GM12878 (cell line): ENCODE results near the gene DSPP. TPM values are rescaled to one million over a fixed set of nuclear protein-coding genes. Genes with fewer than 3 reads are reported as not detected.

Source experiments
- polyA plus RNA-seq, 11 experiments: library from polyadenylated mRNA; depleted of rRNA in 4 of 11; unstranded in 6 of 11; stranded (reverse) in 5 of 11; fragments of >200 nt; fragmentation: Nextera tagmentation in 4 of 11; fragmentation: Illumina TruSeq in 1 of 11; extraction: Ambion mirVana in 4 of 11; extraction: Trizol in 1 of 11; gene quantifications; 1 replicate in 1 of 11; 2 replicates in 10 of 11; pipeline versions ENCODE4 v1.2.1 to v1.2.3, GENCODE V29; 2011 to 2016; ENCODE audit warnings: inconsistent platforms in 2 of 11, missing spikeins in 2 of 11, low read depth in 1 of 11
- total RNA-seq, 4 experiments: library from RNA; depleted of rRNA in 3 of 4; stranded (reverse); fragments of >200 nt in 3 of 4; fragmentation: Illumina TruSeq in 1 of 4; extraction: Trizol in 1 of 4; gene quantifications; 2 replicates each; pipeline versions ENCODE4 v1.2.1 to v1.2.3, GENCODE V29; 2013 to 2021

DSPP gene
- total and polyA plus RNA-seq, 10 of the 15 experiments (the other 5 are each of a cell fraction or from before 2014, with no cell fraction given): not detected

Other genes with a start within 250 kb of the DSPP start
- gene HSD17B11, start 217.3 kb upstream of the DSPP start, total RNA-seq (2014; rRNA removed): 12.0 and 18.8 TPM in 2 replicates
- gene HSD17B11, start 217.3 kb upstream of the DSPP start, total RNA-seq (2014; rRNA removed; fragmentation: Illumina TruSeq; extraction: Trizol): 22.7 and 23.5 TPM in 2 replicates
- gene HSD17B11, start 217.3 kb upstream of the DSPP start, total RNA-seq (2021): 14.2 and 16.8 TPM in 2 replicates
- gene HSD17B11, start 217.3 kb upstream of the DSPP start, polyA plus RNA-seq (2011; rRNA removed): 25.6 and 50.8 TPM in 2 replicates
- gene HSD17B11, start 217.3 kb upstream of the DSPP start, polyA plus RNA-seq (2014; fragmentation: Illumina TruSeq; extraction: Trizol): 20.8 and 30.3 TPM in 2 replicates
- gene HSD17B11, start 217.3 kb upstream of the DSPP start, polyA plus RNA-seq (2014; fragmentation: Nextera tagmentation; extraction: Ambion mirVana): 10 to 100 TPM; 24.4 to 29.5 TPM
- gene HSD17B11, start 217.3 kb upstream of the DSPP start, polyA plus RNA-seq (2014; rRNA removed): 8.3 and 10.3 TPM in 2 replicates
- gene HSD17B11, start 217.3 kb upstream of the DSPP start, polyA plus RNA-seq (2016; fragmentation: Nextera tagmentation; extraction: Ambion mirVana): 10 to 100 TPM; 13.1 to 14.7 TPM
- gene NUDT9, start 186.0 kb upstream of the DSPP start, total RNA-seq (2014; rRNA removed): 7.2 and 9.0 TPM in 2 replicates
- 13.6 and 14.5 TPM in 2 replicates for gene NUDT9, start 186.0 kb upstream of the DSPP start, total RNA-seq (2014; rRNA removed; fragmentation: Illumina TruSeq; extraction: Trizol)
- gene NUDT9, start 186.0 kb upstream of the DSPP start, total RNA-seq (2021): 9.8 and 10.7 TPM in 2 replicates
- 18.0 and 20.6 TPM in 2 replicates for gene NUDT9, start 186.0 kb upstream of the DSPP start, polyA plus RNA-seq (2011; rRNA removed)
- gene NUDT9, start 186.0 kb upstream of the DSPP start, polyA plus RNA-seq (2014; fragmentation: Illumina TruSeq; extraction: Trizol): 16.2 and 22.8 TPM in 2 replicates
- 10 to 100 TPM in 1 of 2 experiments, 1 to 10 TPM in 1; 8.4 to 15.6 TPM for gene NUDT9, start 186.0 kb upstream of the DSPP start, polyA plus RNA-seq (2014; fragmentation: Nextera tagmentation; extraction: Ambion mirVana)
- gene NUDT9, start 186.0 kb upstream of the DSPP start, polyA plus RNA-seq (2014; rRNA removed): 13.3 and 13.6 TPM in 2 replicates
- gene NUDT9, start 186.0 kb upstream of the DSPP start, polyA plus RNA-seq (2016; fragmentation: Nextera tagmentation; extraction: Ambion mirVana): 10 to 100 TPM; 25.7 to 28.3 TPM
- gene SPARCL1, start 79.2 kb upstream of the DSPP start, total RNA-seq (2014; rRNA removed): not detected in 2 replicates
- not detected in 2 replicates for gene SPARCL1, start 79.2 kb upstream of the DSPP start, total RNA-seq (2014; rRNA removed; fragmentation: Illumina TruSeq; extraction: Trizol)
- 0.74 and 1.1 TPM in 2 replicates for gene SPARCL1, start 79.2 kb upstream of the DSPP start, total RNA-seq (2021)
- 0.07 and 0.10 TPM in 2 replicates for gene SPARCL1, start 79.2 kb upstream of the DSPP start, polyA plus RNA-seq (2011; rRNA removed)
- gene SPARCL1, start 79.2 kb upstream of the DSPP start, polyA plus RNA-seq (2014; fragmentation: Illumina TruSeq; extraction: Trizol): not detected in 2 replicates
- gene SPARCL1, start 79.2 kb upstream of the DSPP start, polyA plus RNA-seq (2014; fragmentation: Nextera tagmentation; extraction: Ambion mirVana): not detected
- gene SPARCL1, start 79.2 kb upstream of the DSPP start, polyA plus RNA-seq (2014; rRNA removed): not detected in 2 replicates
- not detected for gene SPARCL1, start 79.2 kb upstream of the DSPP start, polyA plus RNA-seq (2016; fragmentation: Nextera tagmentation; extraction: Ambion mirVana)
- not detected in 2 replicates for gene DMP1, start 41.8 kb downstream of the DSPP start, total RNA-seq (2014; rRNA removed)
- gene DMP1, start 41.8 kb downstream of the DSPP start, total RNA-seq (2014; rRNA removed; fragmentation: Illumina TruSeq; extraction: Trizol): not detected in 2 replicates
- not detected in 2 replicates for gene DMP1, start 41.8 kb downstream of the DSPP start, total RNA-seq (2021)
- not detected in 2 replicates for gene DMP1, start 41.8 kb downstream of the DSPP start, polyA plus RNA-seq (2011; rRNA removed)
- gene DMP1, start 41.8 kb downstream of the DSPP start, polyA plus RNA-seq (2014; fragmentation: Illumina TruSeq; extraction: Trizol): not detected in 2 replicates
- not detected for gene DMP1, start 41.8 kb downstream of the DSPP start, polyA plus RNA-seq (2014; fragmentation: Nextera tagmentation; extraction: Ambion mirVana)
- gene DMP1, start 41.8 kb downstream of the DSPP start, polyA plus RNA-seq (2014; rRNA removed): not detected in 2 replicates
- gene DMP1, start 41.8 kb downstream of the DSPP start, polyA plus RNA-seq (2016; fragmentation: Nextera tagmentation; extraction: Ambion mirVana): not detected
- not detected in 2 replicates for gene IBSP, start 191.0 kb downstream of the DSPP start, total RNA-seq (2014; rRNA removed)
- gene IBSP, start 191.0 kb downstream of the DSPP start, total RNA-seq (2014; rRNA removed; fragmentation: Illumina TruSeq; extraction: Trizol): not detected in 2 replicates
- not detected in 2 replicates for gene IBSP, start 191.0 kb downstream of the DSPP start, total RNA-seq (2021)
- gene IBSP, start 191.0 kb downstream of the DSPP start, polyA plus RNA-seq (2011; rRNA removed): not detected in 2 replicates
- not detected in 2 replicates for gene IBSP, start 191.0 kb downstream of the DSPP start, polyA plus RNA-seq (2014; fragmentation: Illumina TruSeq; extraction: Trizol)
- gene IBSP, start 191.0 kb downstream of the DSPP start, polyA plus RNA-seq (2014; fragmentation: Nextera tagmentation; extraction: Ambion mirVana): not detected
- gene IBSP, start 191.0 kb downstream of the DSPP start, polyA plus RNA-seq (2014; rRNA removed): not detected in 2 replicates
- gene IBSP, start 191.0 kb downstream of the DSPP start, polyA plus RNA-seq (2016; fragmentation: Nextera tagmentation; extraction: Ambion mirVana): not detected
- gene MEPE, start 224.4 kb downstream of the DSPP start, total RNA-seq (2014; rRNA removed): not detected in 2 replicates
- gene MEPE, start 224.4 kb downstream of the DSPP start, total RNA-seq (2014; rRNA removed; fragmentation: Illumina TruSeq; extraction: Trizol): not detected in 2 replicates
- not detected in 2 replicates for gene MEPE, start 224.4 kb downstream of the DSPP start, total RNA-seq (2021)
- gene MEPE, start 224.4 kb downstream of the DSPP start, polyA plus RNA-seq (2011; rRNA removed): not detected in 2 replicates
- not detected in 2 replicates for gene MEPE, start 224.4 kb downstream of the DSPP start, polyA plus RNA-seq (2014; fragmentation: Illumina TruSeq; extraction: Trizol)
- not detected for gene MEPE, start 224.4 kb downstream of the DSPP start, polyA plus RNA-seq (2014; fragmentation: Nextera tagmentation; extraction: Ambion mirVana)
- gene MEPE, start 224.4 kb downstream of the DSPP start, polyA plus RNA-seq (2014; rRNA removed): not detected in 2 replicates
- not detected for gene MEPE, start 224.4 kb downstream of the DSPP start, polyA plus RNA-seq (2016; fragmentation: Nextera tagmentation; extraction: Ambion mirVana)